Peyer's patch (tissue), 4 donors: ENCODE results near the gene ZNF57.

Experiments used
- POLR2A ChIP-seq, 2 donors: fragments of 450-650 bp; IDR thresholded peaks; one replicate each; pipeline ENCODE4 v1.5.1; 2017; ENCODE audit warnings: antibody characterized with exemption in 2 of 2, mild to moderate bottlenecking in 2 of 2, moderate library complexity in 2 of 2
- TF ChIP-seq, protein P1 (sequence below), 6 experiments: fragments of 450-650 bp in 4 of 6; fragments of 200-600 bp in 2 of 6; sonication (generic) in 1 of 6; IDR thresholded peaks; one replicate each; pipeline ENCODE4 v1.5.1; 2017 to 2019; ENCODE audit warnings: antibody characterized with exemption in 6 of 6, mild to moderate bottlenecking in 3 of 6, moderate library complexity in 1 of 6

DNA sequence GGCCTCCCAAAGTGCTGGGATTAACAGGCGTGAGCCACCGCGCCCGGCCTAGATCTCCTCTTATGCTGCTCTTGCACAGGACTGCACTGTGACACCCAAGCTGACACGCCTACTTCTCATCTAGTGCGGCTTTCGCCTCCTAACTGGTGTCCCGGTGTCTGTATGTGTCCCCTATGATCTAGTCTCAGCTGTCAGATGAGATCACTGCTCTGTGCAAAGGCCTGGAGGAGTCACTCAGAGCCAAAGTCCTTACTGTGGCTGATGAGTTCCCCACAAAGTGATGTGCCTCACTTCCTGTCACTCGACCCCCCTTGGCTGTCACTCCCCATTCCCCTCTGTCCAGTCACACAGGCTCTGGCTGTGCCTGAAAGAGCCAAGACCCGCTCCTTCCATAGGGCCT is 31.1 kb upstream of the ZNF57 start:
- TF ChIP-seq, protein P1, sequence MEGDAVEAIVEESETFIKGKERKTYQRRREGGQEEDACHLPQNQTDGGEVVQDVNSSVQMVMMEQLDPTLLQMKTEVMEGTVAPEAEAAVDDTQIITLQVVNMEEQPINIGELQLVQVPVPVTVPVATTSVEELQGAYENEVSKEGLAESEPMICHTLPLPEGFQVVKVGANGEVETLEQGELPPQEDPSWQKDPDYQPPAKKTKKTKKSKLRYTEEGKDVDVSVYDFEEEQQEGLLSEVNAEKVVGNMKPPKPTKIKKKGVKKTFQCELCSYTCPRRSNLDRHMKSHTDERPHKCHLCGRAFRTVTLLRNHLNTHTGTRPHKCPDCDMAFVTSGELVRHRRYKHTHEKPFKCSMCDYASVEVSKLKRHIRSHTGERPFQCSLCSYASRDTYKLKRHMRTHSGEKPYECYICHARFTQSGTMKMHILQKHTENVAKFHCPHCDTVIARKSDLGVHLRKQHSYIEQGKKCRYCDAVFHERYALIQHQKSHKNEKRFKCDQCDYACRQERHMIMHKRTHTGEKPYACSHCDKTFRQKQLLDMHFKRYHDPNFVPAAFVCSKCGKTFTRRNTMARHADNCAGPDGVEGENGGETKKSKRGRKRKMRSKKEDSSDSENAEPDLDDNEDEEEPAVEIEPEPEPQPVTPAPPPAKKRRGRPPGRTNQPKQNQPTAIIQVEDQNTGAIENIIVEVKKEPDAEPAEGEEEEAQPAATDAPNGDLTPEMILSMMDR (IDR thresholded peaks at IDR 0.05): no peak
- no peak for TF ChIP-seq POLR2A (IDR thresholded peaks at IDR 0.05)
